SIG-M5 treated with dmso at 0.1 percent for 504 hours (cell line): ENCODE data around the gene FMO5.
"Not testable (repeated sequence)": the region's sequence is repeated elsewhere in the genome, so short reads cannot be mapped to it uniquely, and the experiment has no call there.

Source experiments
- DNase-seq: peaks from one replicate; lab custom pipeline; 2025; ENCODE audit not compliant: unreplicated experiment; lab: John Stamatoyannopoulos, UW

Gene FMO5

GRCh38 chr1:147209825-147210821 lies 15.0 kb downstream of the FMO5 start:
- no peak for DNase-seq

GRCh38 chr1:147208619-147209018 lies 16.5 kb downstream of the FMO5 start:
- no peak for DNase-seq

- no peak for DNase-seq
These were observed 17.9 kb downstream of the FMO5 start for GRCh38 chr1:147207192-147207591.

GRCh38 chr1:147204080-147204479 lies 21.1 kb downstream of the FMO5 start:
- peak; percentile 75 for DNase-seq

GRCh38 chr1:147202576-147202975 lies 22.6 kb downstream of the FMO5 start:
- DNase-seq = no peak

- no peak for DNase-seq
These were observed 23.4 kb downstream of the FMO5 start for GRCh38 chr1:147201786-147202185.

- DNase-seq = no peak
These were observed 23.9 kb downstream of the FMO5 start for GRCh38 chr1:147201276-147201675.

GRCh38 chr1:147197324-147197723 lies 27.8 kb downstream of the FMO5 start:
- DNase-seq = not testable (repeated sequence)

GRCh38 chr1:147189514-147189913 lies 35.6 kb downstream of the FMO5 start:
- no peak for DNase-seq

- DNase-seq = peak; percentile 68
These were observed 39.7 kb downstream of the FMO5 start for GRCh38 chr1:147185432-147185831.

- DNase-seq = no peak
These were observed 47.3 kb downstream of the FMO5 start for GRCh38 chr1:147177611-147178380.

- peak; percentile 97 for DNase-seq
These were observed 52.7 kb downstream of the FMO5 start, which contains the start of gene PRKAB2 for GRCh38 chr1:147172168-147173016. Gene PRKAB2, minus strand, starts transcription at chr1:147172470. Its CDS starts 326 bp downstream, at chr1:147172144.

GRCh38 chr1:147171399-147172167 lies 53.6 kb downstream of the FMO5 start:
- peak; percentile 36 for DNase-seq

GRCh38 chr1:147169840-147170674 lies 55.1 kb downstream of the FMO5 start:
- DNase-seq = no peak

GRCh38 chr1:147169171-147169570 lies 56.0 kb downstream of the FMO5 start:
- DNase-seq = no peak

- DNase-seq = no peak
These were observed 56.5 kb downstream of the FMO5 start for GRCh38 chr1:147168626-147169058.

- DNase-seq = peak; percentile 14
These were observed 57.8 kb downstream of the FMO5 start for GRCh38 chr1:147167365-147167764.

- DNase-seq = no peak
These were observed 62.1 kb downstream of the FMO5 start for GRCh38 chr1:147163019-147163418.

- no peak for DNase-seq
These were observed 63.0 kb downstream of the FMO5 start for GRCh38 chr1:147162093-147162492.
